Measurements from ENCODE around the gene FSTL3.

FSTL3 gene

GRCh38 chr19:640606-641189 is 35.5 kb upstream of the FSTL3 start:
- no peak overlapping the region; the same call in 1 of the 2 replicates for H3K27ac ChIP-seq
- TF ChIP-seq CTCF (conservative IDR thresholded peaks at IDR 0.05; ENCODE audit: low read depth): no peak

GRCh38 chr19:641702-642101 is 34.5 kb upstream of the FSTL3 start:
- ChIA-PET POLR2A (ENCODE audit: low non-redundant PET) (no interaction called here), CTCF (interaction anchor here (0.6 kb wide), 1 partner anchor 13 kb away, joined by 3 read pairs; no protein-coding TSS in a partner anchor)
- TF ChIP-seq CTCF (conservative IDR thresholded peaks at IDR 0.05; ENCODE audit: low read depth): no peak
- DNase-seq (ENCODE audit: low spot score): no peak
- H3K27ac ChIP-seq: peak overlapping the region; percentile 57

More at GRCh38 chr19:640606-641189, 35.5 kb upstream of the FSTL3 start:
- POLR2A ChIA-PET (ENCODE audit: low non-redundant PET): no interaction called here
- CTCF ChIA-PET: no interaction called here
- DNase-seq (ENCODE audit: low spot score): no peak

GRCh38 chr19:642767-643727 is 33.1 kb upstream of the FSTL3 start:
- no peak for DNase-seq (ENCODE audit: low spot score)
- POLR2A ChIA-PET (ENCODE audit: low non-redundant PET): no interaction called here
- H3K27ac ChIP-seq: peak overlapping the region; percentile 58; the same call in 1 of the 2 replicates
- TF ChIP-seq CTCF (conservative IDR thresholded peaks at IDR 0.05; ENCODE audit: low read depth): no peak
- CTCF ChIA-PET: no interaction called here

- no peak for TF ChIP-seq CTCF (conservative IDR thresholded peaks at IDR 0.05; ENCODE audit: low read depth)
- ChIA-PET CTCF (no interaction called here), POLR2A (ENCODE audit: low non-redundant PET) (no interaction called here)
- peak overlapping the region; percentile 58 for H3K27ac ChIP-seq
- DNase-seq (ENCODE audit: low spot score): no peak
Measured at GRCh38 chr19:643736-644135, 32.5 kb upstream of the FSTL3 start.

GRCh38 chr19:644363-644762 is 31.8 kb upstream of the FSTL3 start:
- CTCF ChIA-PET: no interaction called here
- TF ChIP-seq CTCF (conservative IDR thresholded peaks at IDR 0.05; ENCODE audit: low read depth): no peak
- DNase-seq (ENCODE audit: low spot score): no peak
- peak overlapping the region; percentile 58 for H3K27ac ChIP-seq
- POLR2A ChIA-PET (ENCODE audit: low non-redundant PET): no interaction called here

GRCh38 chr19:644789-645188 is 31.4 kb upstream of the FSTL3 start:
- ChIA-PET POLR2A (ENCODE audit: low non-redundant PET) (interaction anchor here (0.6 kb wide), 1 partner anchor 31 kb away, joined by 4 read pairs; no protein-coding TSS in a partner anchor), CTCF (interaction anchor here (0.7 kb wide), 1 partner anchor 92 kb away, joined by 3 read pairs; no protein-coding TSS in a partner anchor)
- DNase-seq (ENCODE audit: low spot score): no peak
- H3K27ac ChIP-seq: peak overlapping the region; percentile 58
- no peak for TF ChIP-seq CTCF (conservative IDR thresholded peaks at IDR 0.05; ENCODE audit: low read depth)
